ENCODE measurements around the gene LRIT2. TPM values are rescaled to one million over a fixed set of nuclear protein-coding genes. Genes with fewer than 3 reads are reported as not detected.
"Not testable (repeated sequence)": the region's sequence is repeated elsewhere in the genome, so short reads cannot be mapped to it uniquely, and the experiment has no call there.

Gene LRIT2
- total RNA-seq, 1 donor from 2014 or later = not detected

DNA sequence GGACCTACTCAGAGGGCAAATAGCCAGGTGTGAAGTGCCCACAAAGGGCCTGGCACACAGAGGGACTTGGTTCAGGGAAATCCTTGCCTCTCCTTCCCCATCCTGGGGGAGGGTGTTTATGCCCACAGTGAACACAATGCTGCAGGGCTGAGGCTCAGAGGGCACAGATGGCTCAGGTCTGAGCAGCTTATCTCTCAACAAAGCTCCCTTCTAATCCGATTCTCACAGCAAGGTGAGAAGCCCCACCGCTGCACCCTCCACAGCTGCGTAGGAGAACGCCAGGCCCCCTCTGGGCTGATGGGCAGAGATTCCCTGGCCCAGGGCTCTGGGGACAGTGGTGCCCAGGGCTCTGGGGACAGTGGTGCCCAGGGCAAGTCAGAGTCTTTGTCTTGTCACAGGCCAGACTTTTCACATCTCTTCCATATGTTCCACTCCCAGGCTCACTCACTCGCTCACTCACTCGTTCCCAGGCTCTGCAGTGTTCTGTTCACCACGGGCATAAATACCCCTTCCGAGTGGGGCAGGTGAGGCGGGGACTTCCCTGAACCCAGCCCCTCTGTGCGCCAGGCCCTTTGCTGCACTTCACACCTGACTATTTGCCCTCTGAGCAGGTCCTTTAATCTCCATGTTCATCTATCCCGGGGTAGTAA, 39.7 kb downstream of the LRIT2 start:
- no peak for DNase-seq (ENCODE audit: extremely low read depth, low read depth, low spot score)

DNA sequence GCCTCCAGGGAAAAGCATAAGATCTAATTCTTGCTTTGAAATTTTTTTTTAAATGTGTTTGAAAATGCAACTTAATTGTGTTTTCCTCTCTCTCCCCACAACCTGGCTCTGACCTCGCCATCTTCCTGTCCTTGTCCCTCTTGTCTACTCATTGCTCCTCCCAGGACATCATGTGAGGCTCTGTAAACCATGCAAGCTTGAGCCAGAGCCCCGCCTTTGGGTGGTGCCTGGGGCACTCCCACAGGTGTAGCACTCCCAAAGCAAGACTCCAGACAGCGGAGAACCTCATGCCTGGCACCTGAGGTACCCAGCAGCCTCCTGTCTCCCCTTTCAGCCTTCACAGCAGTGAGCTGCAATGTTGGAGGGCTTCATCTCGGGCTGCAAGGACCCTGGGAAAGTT, 40.8 kb downstream of the LRIT2 start:
- no peak for DNase-seq (ENCODE audit: extremely low read depth, low read depth, low spot score)

DNA sequence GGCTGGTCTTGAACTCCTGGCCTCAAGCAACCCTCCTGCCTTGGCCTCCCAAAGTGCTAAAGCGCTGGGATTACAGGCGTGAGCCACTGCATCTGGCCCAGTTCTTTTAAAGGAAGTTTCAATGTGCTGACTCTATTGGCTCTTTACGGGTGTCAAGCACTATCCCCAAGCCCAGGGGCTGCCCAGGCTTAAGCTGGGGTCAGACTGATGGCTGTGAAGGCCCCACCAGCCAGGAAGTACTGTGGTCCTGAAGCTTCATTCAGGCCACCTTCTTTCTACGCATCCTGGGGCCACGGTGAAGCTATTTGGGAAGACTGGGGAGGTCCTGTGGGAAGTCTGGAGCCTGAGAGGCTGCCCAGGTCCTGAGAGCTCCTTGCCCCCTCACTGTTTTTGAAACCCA, 43.7 kb downstream of the LRIT2 start:
- DNase-seq (ENCODE audit: extremely low read depth, low read depth, low spot score) = no peak

DNA sequence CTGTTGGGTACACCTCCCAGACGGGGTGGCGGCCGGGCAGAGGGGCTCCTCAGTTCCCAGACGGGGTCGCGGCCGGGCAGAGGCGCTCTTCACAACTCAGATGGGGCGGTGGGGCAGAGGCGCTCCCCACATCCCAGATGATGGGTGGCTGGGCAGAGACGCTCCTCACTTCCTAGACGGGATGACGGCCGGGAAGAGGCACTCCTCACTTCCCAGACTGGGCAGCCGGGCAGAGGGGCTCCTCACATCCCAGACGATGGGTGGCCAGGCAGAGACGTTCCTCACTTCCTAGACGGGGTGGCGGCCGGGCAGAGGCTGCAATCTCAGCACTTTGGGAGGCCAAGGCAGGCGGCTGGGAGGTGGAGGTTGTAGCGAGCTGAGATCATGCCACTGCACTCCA, 45.0 kb downstream of the LRIT2 start:
- DNase-seq (ENCODE audit: extremely low read depth, low read depth, low spot score) = not testable (repeated sequence)

DNA sequence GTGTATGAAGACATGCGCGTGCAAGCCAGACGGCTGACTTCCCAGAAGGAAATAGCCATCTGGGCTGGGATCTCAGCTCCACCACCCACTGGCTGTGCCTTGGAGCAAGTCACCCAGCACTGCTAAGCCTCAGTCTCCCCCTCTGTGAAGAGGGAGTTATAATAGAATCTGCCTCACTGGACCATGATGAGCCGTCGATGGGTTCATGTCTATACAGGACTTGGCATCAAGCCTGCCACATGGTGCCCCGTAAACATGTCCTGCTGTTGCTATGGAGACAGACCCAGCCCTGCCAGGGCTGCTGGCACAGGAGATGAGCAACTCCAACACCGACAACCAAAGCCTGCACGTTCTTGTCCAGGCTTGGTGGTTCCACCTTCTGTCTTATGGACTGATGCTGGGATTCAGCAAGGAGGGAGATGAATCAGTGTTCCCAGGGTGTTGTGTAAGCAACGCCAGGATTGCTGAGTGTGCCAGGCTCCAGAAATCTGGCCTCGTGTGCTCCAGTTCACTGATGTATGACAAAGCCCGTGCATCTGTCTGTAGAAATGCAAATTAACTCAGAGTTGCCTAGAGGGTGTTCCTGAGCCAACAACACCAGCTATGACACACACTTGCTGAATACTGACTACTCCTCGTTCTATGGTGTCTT, 46.2 kb downstream of the LRIT2 start:
- DNase-seq (ENCODE audit: extremely low read depth, low read depth, low spot score) = no peak

DNA sequence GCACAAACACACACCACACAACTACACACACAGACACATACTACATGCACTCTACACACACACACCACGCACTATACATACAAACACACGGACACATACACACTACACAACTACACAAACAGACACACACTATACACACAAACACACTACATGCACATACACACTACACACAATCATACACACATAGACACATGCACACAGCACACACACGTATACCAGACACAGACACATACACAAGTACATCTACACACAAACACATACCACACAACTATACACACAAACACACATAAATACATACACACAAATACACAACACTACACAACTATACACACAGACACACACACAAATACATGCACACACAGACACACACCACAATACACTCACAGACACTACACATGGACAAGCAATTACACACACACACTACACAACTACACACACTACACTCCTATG, 47.2 kb downstream of the LRIT2 start:
- DNase-seq (ENCODE audit: extremely low read depth, low read depth, low spot score) = no peak

DNA sequence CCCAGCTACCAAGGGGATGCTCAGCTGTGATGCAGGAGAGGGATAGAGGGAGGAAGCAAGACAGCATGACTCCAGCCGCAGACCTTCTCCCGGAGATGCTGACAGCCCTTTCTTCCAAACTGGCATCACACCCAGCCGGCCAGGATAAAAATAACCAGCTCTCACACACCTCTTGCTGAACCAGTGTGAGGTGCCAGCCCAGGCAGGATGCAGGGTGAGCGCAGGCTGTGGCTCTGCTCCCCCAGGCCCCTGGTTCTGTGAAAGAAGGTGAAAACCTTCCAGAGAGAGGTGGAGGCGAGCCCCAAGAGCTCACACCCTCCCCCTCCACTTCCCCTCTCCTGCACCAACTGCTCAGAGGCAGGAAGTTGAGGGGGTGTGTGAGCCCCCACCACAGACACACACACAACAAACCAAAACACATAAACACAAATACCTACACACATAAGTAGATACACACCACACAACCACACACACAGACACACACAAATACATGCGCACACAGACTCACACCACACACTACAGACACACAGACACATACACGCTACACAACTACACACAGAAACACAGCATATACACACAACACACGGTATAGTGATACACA, 47.7 kb downstream of the LRIT2 start:
- no peak for DNase-seq (ENCODE audit: extremely low read depth, low read depth, low spot score)

DNA sequence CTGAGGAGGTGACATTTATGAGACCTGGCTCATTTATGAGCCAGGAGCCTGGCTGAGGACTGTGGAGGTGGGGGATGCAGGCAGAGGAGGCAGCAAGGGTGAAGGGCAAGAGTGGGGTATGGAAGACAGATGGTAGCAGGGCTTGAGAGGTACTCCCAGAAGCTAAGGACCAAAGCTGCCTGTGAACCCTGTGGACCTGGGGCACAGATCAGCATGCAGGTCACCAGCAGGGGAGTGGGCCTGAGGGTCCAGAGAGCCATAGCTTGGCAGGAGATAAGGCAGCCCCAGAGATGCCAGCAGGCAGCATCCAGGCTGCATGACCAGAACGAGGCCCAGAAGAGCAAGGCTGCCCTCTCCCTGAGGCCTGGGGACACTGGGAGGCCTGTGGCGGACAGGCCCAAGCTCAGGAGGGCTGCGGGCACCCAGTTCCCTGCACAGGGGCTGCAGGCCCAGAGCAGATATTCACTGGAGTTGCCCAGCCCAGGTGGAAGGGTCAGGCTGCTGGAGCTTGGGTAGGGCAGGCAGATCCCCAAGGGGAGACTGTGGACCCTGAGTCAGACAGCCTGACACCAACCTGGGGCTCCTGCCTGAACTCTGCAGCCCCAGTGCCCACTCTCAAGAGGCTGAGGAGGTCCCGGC, 48.4 kb downstream of the LRIT2 start:
- no peak for DNase-seq (ENCODE audit: extremely low read depth, low read depth, low spot score)

DNA sequence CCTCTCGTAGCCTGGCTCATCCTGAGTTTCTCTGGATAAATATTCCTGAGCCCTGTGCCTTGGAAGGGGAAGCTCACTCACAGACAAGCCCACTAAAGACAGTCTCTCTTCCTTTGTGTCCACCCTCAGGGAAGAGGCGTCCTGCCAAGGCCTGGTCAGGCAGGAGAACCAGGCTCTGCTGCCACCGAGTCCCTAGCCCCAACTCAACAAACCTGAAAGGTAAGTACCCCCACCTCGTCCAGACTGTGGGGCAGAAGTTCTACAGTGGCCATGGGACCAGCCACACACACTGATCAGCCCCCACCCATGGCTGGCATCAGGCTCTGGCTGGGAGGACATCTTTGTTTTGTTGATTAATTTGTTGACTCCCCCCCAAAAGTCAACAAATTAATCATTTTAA, 49.0 kb downstream of the LRIT2 start:
- no peak for DNase-seq (ENCODE audit: extremely low read depth, low read depth, low spot score)

DNA sequence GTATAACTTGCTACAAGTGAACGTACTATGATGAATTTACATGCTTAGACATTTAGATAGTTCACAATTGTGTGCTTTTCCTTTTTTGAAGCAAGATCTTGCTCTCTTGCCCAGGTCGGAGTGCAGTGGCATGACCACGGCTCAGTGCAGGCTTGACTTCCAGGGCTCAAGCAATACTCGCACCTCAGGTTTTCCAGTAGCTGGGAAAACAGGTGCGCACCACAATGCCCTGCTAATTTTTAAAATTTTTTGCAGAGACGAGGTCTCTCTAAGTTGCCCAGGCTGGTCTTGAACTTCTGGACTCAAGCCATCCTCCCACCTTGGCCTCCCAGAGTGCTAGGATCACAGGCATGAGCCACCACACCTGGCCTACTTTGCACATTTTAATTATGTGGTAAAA, 49.9 kb downstream of the LRIT2 start:
- DNase-seq (ENCODE audit: extremely low read depth, low read depth, low spot score) = no peak

DNA sequence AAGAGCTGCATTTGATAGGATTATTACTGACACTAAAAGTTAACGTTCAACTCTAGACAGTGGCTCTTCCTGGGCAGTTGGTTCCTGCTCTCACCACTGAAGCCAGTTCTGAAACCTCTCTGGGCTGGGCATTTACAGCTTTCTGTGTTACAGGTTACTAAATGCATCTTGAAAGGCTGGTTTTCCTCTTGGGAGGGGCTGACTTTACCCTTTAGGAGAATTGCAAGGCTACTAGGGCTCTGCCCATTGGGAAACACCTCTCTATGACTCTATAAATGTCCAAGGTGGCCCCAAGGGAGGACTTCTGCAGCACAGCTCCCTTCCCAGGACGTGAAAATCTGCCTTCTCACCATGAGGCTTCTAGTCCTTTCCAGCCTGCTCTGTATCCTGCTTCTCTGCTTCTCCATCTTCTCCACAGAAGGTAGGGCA, 51.8 kb downstream of the LRIT2 start, which contains the start of gene GPR15LG:
Gene GPR15LG (plus strand): TSS at position 301 of the 429 bp plus-strand sequence. CDS start 51 bp downstream, at position 352.
- no peak for DNase-seq (ENCODE audit: extremely low read depth, low read depth, low spot score)

DNA sequence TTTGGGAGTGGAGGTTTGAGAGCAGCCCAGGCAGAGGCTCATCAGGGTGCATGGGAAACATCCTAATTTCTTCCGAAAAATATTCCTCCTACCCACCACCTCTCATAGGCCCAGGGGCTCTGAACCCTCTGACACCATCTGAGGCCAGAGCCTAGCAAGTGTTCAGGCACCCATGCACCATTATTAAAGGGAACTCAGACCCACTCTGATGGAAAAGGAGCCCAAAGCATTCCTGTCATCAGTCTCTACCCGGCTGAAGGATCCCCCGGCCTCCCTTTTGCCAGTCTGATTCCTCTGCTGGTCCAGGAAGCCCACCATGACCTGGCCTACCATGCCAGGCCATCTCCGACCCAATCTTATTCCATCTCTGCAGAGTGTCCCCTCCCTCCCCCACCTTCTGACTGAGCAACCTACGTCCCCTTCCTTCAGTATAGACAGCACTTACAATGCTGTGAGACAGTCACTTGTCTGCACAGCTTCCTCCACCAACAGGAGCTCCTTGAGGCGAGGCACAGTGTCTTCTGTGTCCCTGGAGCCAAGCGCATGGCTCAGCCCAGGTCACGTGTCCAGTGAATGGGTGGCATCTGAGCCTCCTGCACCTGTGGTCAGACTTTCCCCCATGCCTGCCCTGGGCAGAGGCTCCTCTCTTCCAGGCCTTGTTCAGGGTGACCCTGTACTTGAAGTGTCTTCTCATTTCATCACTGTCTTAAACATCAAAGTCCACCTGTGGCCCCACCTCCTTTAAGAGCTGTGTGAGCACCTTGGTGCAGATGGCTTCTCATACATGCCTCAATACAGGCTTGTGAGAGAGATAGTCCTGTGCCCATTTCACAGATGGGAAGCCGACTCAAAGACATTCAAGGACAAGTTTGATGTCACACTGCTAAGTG, 52.6 kb downstream of the LRIT2 start:
- DNase-seq (ENCODE audit: extremely low read depth, low read depth, low spot score) = no peak

DNA sequence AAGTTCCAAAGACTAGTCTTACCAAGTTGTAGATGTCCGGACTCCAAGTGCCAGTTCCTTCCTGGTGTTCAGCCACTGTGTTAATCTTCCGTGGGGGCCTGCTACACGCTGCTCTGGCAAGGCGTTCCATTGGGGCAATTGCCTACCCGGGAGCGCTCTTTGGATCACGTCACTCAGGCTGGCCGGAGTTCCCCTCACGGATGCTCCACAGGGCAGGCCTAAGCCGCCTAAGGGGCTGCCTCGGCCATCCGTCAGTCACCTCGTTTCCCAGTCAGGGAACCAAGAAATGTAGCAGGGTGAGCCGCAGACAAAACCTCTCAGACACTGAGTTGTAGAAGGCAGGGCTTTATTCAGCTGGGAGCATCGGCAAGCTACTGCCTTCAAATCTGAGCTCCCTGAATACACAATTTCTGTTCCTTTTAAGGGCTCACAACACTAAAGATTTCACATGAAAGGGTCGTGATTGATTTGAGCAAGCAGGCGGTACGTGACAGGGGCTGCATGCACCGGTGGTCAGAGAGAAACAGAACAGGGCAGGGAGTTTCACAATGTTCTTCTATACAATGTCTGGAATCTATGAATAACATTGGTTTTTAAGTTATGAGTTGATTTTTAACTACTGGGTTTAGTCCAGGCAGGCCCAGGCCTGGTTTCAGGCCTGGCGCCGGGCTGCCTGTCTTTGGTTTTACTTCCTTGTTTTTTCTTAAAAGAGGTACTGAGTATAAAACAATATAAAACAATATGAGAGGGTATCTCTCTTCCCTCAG, 53.5 kb downstream of the LRIT2 start:
- not testable (repeated sequence) for DNase-seq (ENCODE audit: extremely low read depth, low read depth, low spot score)

DNA sequence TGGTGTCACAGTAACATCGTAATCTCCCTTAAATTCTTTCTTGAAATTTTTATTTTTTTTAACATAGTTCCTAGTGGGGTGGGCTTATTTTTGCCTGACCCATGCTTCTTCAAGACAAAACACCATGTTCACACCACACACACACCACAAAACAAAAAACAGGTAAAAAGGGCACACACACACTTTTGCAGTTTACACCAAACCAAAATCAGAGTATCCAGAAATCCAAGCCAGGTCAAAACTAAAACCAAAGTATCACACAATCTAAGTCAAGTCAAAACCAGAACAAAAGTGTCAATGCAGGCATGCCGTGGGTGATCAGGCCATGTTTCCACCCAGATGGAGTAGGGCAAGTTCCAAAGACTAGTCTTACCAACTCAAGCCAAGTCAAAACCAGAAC, 54.1 kb downstream of the LRIT2 start:
- not testable (repeated sequence) for DNase-seq (ENCODE audit: extremely low read depth, low read depth, low spot score)

Other genes with a start within 250 kb of the LRIT2 start
- gene GHITM, start 86.0 kb downstream of the LRIT2 start, total RNA-seq = 111 and 140 TPM in 2 replicates
- not detected in 2 replicates for gene GPR15LG, start 51.7 kb downstream of the LRIT2 start, total RNA-seq
- gene CDHR1, start 31.0 kb downstream of the LRIT2 start, total RNA-seq = 0.15 and 1.3 TPM in 2 replicates
- gene LRIT1, start 16.0 kb upstream of the LRIT2 start, total RNA-seq = not detected in 2 replicates
- gene RGR, start 19.5 kb upstream of the LRIT2 start, total RNA-seq = not detected in 2 replicates
- 23.1 and 44.9 TPM in 2 replicates for gene CCSER2, start 103.0 kb upstream of the LRIT2 start, total RNA-seq